GM12878 (cell line): ENCODE results near the gene FAM221B. TPM values are rescaled to one million over a fixed set of nuclear protein-coding genes. Genes with fewer than 3 reads are reported as not detected.

Source experiments
- ATAC-seq: fragments of 200-7000 bp; cut with Tn5 transposase; 3 replicates; pipeline ENCODE4 v1.9.1; 2020; ENCODE audit warnings: mild to moderate bottlenecking, moderate library complexity
- BruUV-seq: library from RNA; stranded (reverse); fragments of 400-500 nt; replicated peaks from 2 replicates; lab custom pipeline; 2021; lab: Mats Ljungman, UMichigan
- CTCF ChIA-PET: fragments of 300-600 bp; sonication (Branson Sonifier 250); formaldehyde crosslinking; extraction: SDS; loops from one replicate; lab custom pipeline; 2021; ENCODE audit warnings: inconsistent platforms; lab: Yijun Ruan, JAX
- POLR2A ChIA-PET: fragments of 350-600 bp; formaldehyde crosslinking; extraction: SDS; loops from one replicate; lab custom pipeline; 2021; ENCODE audit warnings: inconsistent platforms; lab: Charles Lee
- RAD21 ChIA-PET: fragments of 300-600 bp; sonication (Branson Sonifier 250); formaldehyde crosslinking; loops from one replicate; lab custom pipeline; 2023; ENCODE audit warnings: antibody characterized with exemption; ENCODE audit not compliant: unreplicated experiment; lab: Charles Lee
- SMC1A ChIA-PET: fragments of 300-600 bp; sonication (Branson Sonifier 250); formaldehyde crosslinking; loops from one replicate; lab custom pipeline; 2023; ENCODE audit not compliant: unreplicated experiment, uncharacterized antibody; lab: Charles Lee
- DNase-seq: peaks from one replicate; pipeline ENCODE4 v3.0.0-alpha.2; 2011; ENCODE audit warnings: low read depth, low spot score
- FAIRE-seq: peaks from 3 replicates; lab custom pipeline; 2011; peaks lifted over from hg19 to GRCh38; lab: Jason Lieb, UNC
- H2AFZ ChIP-seq: 2 replicates; pipeline ENCODE4 v1.6.0; 2011; ENCODE audit warnings: low read depth, low read length, control low read depth; ENCODE audit not compliant: control insufficient read depth
- H3K27ac ChIP-seq: 2 replicates; pipeline ENCODE4 v1.5.1; 2011; ENCODE audit warnings: control low read depth; ENCODE audit not compliant: control insufficient read depth, insufficient read depth
- H3K27me3 ChIP-seq, 2 experiments: replicated peaks in 1 of 2; 2 replicates each; pipeline versions ENCODE4 v1.6.0 to v1.6.1; 2011; ENCODE audit warnings: low read length in 1 of 2; ENCODE audit not compliant: control insufficient read depth in 2 of 2, insufficient read depth in 2 of 2
- H3K36me3 ChIP-seq, 2 experiments: 2 replicates each; pipeline ENCODE4 v1.5.1; 2011; ENCODE audit warnings: low read length in 1 of 2; ENCODE audit not compliant: control insufficient read depth in 2 of 2, insufficient read depth in 2 of 2
- H3K4me1 ChIP-seq: 2 replicates; pipeline ENCODE4 v1.6.1; 2011; ENCODE audit warnings: mild to moderate bottlenecking, low read length, moderate library complexity, mixed read lengths; ENCODE audit not compliant: control insufficient read depth, insufficient read depth
- H3K4me2 ChIP-seq: 2 replicates; pipeline ENCODE4 v1.6.0; 2011; ENCODE audit warnings: control low read depth; ENCODE audit not compliant: control insufficient read depth, insufficient read depth
- H3K4me3 ChIP-seq: fragments of 200-600 bp; sonication (generic); 2 replicates; pipeline ENCODE4 v1.5.1; 2016
- H3K79me2 ChIP-seq: 2 replicates; pipeline ENCODE4 v1.6.0; 2011; ENCODE audit warnings: low read length; ENCODE audit not compliant: control insufficient read depth, insufficient read depth
- H3K9ac ChIP-seq: 2 replicates; pipeline ENCODE4 v1.8.0; 2011; ENCODE audit warnings: low read length, control low read depth, mixed read lengths; ENCODE audit not compliant: control insufficient read depth, insufficient read depth
- H3K9me3 ChIP-seq: replicated peaks from 3 replicates; pipeline ENCODE4 v1.5.1; 2011; ENCODE audit warnings: mild to moderate bottlenecking, low read length; ENCODE audit not compliant: control insufficient read depth, insufficient read depth
- H4K20me1 ChIP-seq: 2 replicates; pipeline ENCODE4 v1.6.0; 2011; ENCODE audit not compliant: control insufficient read depth, insufficient read depth
- ATF2 ChIP-seq: IDR thresholded peaks from 2 replicates; pipeline ENCODE4 v1.6.1; 2012; ENCODE audit warnings: low read length, inconsistent platforms
- CBX3 ChIP-seq: fragments of 200-600 bp; sonication (generic); IDR thresholded peaks from 2 replicates; pipeline ENCODE4 v1.6.1; 2016; ENCODE audit warnings: low read depth, borderline replicate concordance
- CUX1 ChIP-seq: IDR thresholded peaks from 2 replicates; pipeline ENCODE4 v1.6.1; 2012; ENCODE audit warnings: improper control_type of control experiment, low read depth, low read length; ENCODE audit not compliant: insufficient replicate concordance
- ESRRA ChIP-seq: IDR thresholded peaks from 2 replicates; pipeline ENCODE4 v1.6.1; 2012; ENCODE audit warnings: mild to moderate bottlenecking, low read length, improper control_type of control experiment
- NRF1 ChIP-seq: conservative IDR thresholded peaks from 2 replicates; pipeline ENCODE4 v1.6.1; 2011; ENCODE audit warnings: mild to moderate bottlenecking, low read depth, low read length, improper control_type of control experiment
- PAX8 ChIP-seq: fragments of 450-650 bp; IDR thresholded peaks from 2 replicates; pipeline ENCODE4 v1.6.1; 2017; ENCODE audit warnings: mild to moderate bottlenecking, moderate library complexity
- TCF7 ChIP-seq: IDR thresholded peaks from 2 replicates; pipeline ENCODE4 v1.6.1; 2014; ENCODE audit warnings: antibody characterized with exemption, borderline replicate concordance
- ZBTB4 ChIP-seq: fragments of 450-650 bp; formaldehyde crosslinking; IDR thresholded peaks from 2 replicates; pipeline ENCODE4 v1.4.0; 2022; ENCODE audit warnings: mild to moderate bottlenecking, moderate library complexity
- whole genome bisulfite sequencing: methylation state at CpG from one replicate; pipeline ENCODE4 v1.1.6; 2016; ENCODE audit warnings: low lambda C conversion rate; ENCODE audit not compliant: insufficient replicate concordance, insufficient coverage; ENCODE audit errors: missing lambda C conversion rate; 5-methylcytosine and 5-hydroxymethylcytosine counted together
- in situ Hi-C: fragments of 300-500 bp; cut with MboI; formaldehyde crosslinking; loops from 9 replicates; pipeline ENCODE4 v1.14.3; 2018; ENCODE audit warnings: mixed read lengths
- intact Hi-C: fragments of 100-400 bp; cut with micrococcal nuclease; formaldehyde crosslinking; loops from one replicate; pipeline ENCODE4 v1.14.2; 2022; ENCODE audit not compliant: unreplicated experiment
- polyA plus RNA-seq, 11 experiments: library from polyadenylated mRNA; depleted of rRNA in 4 of 11; unstranded in 6 of 11; stranded (reverse) in 5 of 11; fragments of >200 nt; fragmentation: Nextera tagmentation in 4 of 11; fragmentation: Illumina TruSeq in 1 of 11; extraction: Ambion mirVana in 4 of 11; extraction: Trizol in 1 of 11; gene quantifications; 1 replicate in 1 of 11; 2 replicates in 10 of 11; pipeline versions ENCODE4 v1.2.1 to v1.2.3, GENCODE V29; 2011 to 2016; ENCODE audit warnings: inconsistent platforms in 2 of 11, missing spikeins in 2 of 11, low read depth in 1 of 11
- total RNA-seq, 4 experiments: library from RNA; depleted of rRNA in 3 of 4; stranded (reverse); fragments of >200 nt in 3 of 4; fragmentation: Illumina TruSeq in 1 of 4; extraction: Trizol in 1 of 4; gene quantifications; 2 replicates each; pipeline versions ENCODE4 v1.2.1 to v1.2.3, GENCODE V29; 2013 to 2021

FAM221B gene
- total and polyA plus RNA-seq, 10 of the 15 experiments (the other 5 are each of a cell fraction or from before 2014, with no cell fraction given), result 0.02 to 0.12 (median 0.04) TPM; not detected in 5

GRCh38 chr9:35801328-35802128, 27.0 kb downstream of the FAM221B start:
- BruUV-seq, result no TSS peak
- no peak for ATAC-seq
- no peaks in the 10 kb centered on the region for H4K20me1 ChIP-seq
- intact Hi-C loops, result no loop called here
- peaks cover 21% of the 10 kb centered on the region for H3K4me1 ChIP-seq
- ChIA-PET SMC1A (no interaction called here), RAD21 (no interaction called here), POLR2A (interaction anchor here (1.2 kb wide), 1 partner anchor 10 kb away, joined by 4 read pairs; the partner anchor contains the start of gene SPAG8), CTCF (interaction anchor here (0.7 to 1.7 kb wide), 4 partner anchors 11 to 73 kb away, joined by 3 to 5 read pairs (median 4); partner anchors contain the start of gene HINT2)
- WGBS, result 87% methylated on average over 11 of the region's 13 CpGs
- no peak overlapping the region for H3K9ac ChIP-seq
- no peak overlapping the region for H3K27ac ChIP-seq
- no peak for FAIRE-seq
- H3K4me3 ChIP-seq, result no peak overlapping the region
- H3K4me2 ChIP-seq, result no peak overlapping the region
- DNase-seq, result no peak
- in situ Hi-C loops, result no loop called here
- no peak overlapping the region for H2AFZ ChIP-seq
- H3K27me3 ChIP-seq, result no peaks in the 10 kb centered on the region
- H3K36me3 ChIP-seq, result peaks cover 0 to 20% of the 10 kb centered on the region in 2 experiments; a peak in 2 of 4 replicates
- no peaks in the 10 kb centered on the region for H3K79me2 ChIP-seq
- no peaks in the 10 kb centered on the region for H3K9me3 ChIP-seq
- no peak for TF ChIP-seq ZBTB4
- TF ChIP-seq ESRRA, result no peak
- TF ChIP-seq CUX1, result no peak
- TF ChIP-seq NRF1, result no peak
- no peak for TF ChIP-seq TCF7
- TF ChIP-seq ATF2, result no peak
- TF ChIP-seq CBX3, result no peak
- no peak for TF ChIP-seq PAX8
